Frontal cortex (tissue), 4 donors: ENCODE results near the gene SERTAD4. TPM values are rescaled to one million over a fixed set of nuclear protein-coding genes. Genes with fewer than 3 reads are reported as not detected.

ENCODE experiments used
- DNase-seq, 2 donors: peaks; one replicate each; pipeline ENCODE4 v3.0.0; 2012; ENCODE audit warnings: low spot score in 2 of 2
- FAIRE-seq: peaks from 2 replicates; lab custom pipeline; 2012; peaks lifted over from hg19 to GRCh38; lab: Jason Lieb, UNC
- total RNA-seq: library from RNA; depleted of rRNA; stranded (reverse); fragments of >200 nt; gene quantifications from one replicate; pipeline ENCODE4 v1.2.3, GENCODE V29; 2014
- donor health status: control.
- donor health status: control.
- donor health status: control.

SERTAD4 gene
- total RNA-seq, 1 donor from 2014 or later: 13.5 TPM

DNA sequence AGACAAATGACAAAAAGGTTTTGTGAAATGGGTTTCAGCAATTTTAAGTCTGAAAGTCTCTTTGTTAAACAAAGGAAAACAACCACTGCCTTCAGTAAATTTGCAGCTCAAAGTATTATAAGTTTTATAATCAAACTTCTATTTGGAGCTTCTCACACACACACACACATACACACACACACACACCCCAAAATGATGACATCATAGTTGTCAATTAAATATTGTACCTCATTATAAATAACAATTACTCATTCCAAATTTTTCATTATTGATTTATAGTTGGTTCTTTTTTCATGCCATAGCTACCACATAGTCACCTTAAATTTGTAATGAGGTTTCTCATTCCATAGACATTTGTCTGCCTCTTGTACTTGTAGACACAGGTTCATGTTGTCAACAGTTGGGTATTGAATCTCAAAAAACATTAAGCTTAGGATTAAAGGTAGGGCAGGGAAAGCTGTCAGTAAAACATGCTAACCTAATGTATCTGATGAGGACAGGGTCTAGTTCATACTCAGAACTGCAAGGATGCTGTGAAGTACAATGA is 2.4 kb upstream of the SERTAD4 start:
- DNase-seq: no peak
- FAIRE-seq: no peak

DNA sequence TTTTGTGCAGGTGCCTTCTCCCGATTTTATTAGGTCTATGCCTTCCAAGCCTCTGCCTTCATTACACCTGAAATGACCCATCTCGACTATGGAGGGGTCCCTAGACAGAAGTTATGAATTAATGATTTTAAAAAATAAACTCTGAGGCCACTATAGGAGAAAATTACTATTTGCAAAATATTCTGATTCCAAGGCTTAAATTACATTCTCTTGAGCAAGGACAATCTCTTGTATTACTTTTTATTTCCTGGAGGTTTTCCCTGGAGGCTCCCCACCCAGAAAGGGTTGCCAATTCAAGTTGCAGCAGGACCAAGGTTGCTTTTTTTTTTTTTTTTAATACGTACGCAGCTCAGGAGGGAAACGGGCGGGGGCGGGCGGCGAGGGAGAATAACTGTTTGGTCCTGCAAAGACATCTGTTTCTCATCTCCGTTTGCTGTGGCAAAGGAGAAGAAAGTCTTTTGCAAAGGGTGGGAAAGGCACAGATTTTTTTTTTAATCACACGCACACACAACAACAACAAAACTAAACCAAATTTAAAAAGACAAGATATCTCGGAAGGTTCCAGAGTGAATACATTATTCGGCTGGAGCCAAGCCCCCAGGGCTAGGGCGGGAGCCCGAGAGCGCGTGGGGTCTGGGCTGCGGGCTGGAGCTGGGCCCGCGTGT is 618 bp upstream of the SERTAD4 start:
- no peak for DNase-seq
- no peak for FAIRE-seq

DNA sequence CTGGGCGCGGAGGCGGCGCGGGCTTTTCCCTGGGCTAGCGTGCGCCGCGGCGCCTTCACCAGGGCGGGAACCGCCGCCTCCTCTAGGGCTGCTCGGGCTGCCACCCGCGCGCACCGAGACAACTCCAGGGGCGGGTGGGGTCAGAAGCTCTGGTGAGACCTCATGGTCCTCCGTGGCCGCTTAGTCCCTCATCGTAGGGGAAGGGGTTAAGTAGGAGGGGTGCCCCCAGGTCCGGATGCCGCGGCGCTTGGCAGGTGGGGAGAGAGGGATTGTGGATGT is 559 bp downstream of the SERTAD4 start:
- DNase-seq: peak; percentile 35 to 44
- FAIRE-seq: no peak

DNA sequence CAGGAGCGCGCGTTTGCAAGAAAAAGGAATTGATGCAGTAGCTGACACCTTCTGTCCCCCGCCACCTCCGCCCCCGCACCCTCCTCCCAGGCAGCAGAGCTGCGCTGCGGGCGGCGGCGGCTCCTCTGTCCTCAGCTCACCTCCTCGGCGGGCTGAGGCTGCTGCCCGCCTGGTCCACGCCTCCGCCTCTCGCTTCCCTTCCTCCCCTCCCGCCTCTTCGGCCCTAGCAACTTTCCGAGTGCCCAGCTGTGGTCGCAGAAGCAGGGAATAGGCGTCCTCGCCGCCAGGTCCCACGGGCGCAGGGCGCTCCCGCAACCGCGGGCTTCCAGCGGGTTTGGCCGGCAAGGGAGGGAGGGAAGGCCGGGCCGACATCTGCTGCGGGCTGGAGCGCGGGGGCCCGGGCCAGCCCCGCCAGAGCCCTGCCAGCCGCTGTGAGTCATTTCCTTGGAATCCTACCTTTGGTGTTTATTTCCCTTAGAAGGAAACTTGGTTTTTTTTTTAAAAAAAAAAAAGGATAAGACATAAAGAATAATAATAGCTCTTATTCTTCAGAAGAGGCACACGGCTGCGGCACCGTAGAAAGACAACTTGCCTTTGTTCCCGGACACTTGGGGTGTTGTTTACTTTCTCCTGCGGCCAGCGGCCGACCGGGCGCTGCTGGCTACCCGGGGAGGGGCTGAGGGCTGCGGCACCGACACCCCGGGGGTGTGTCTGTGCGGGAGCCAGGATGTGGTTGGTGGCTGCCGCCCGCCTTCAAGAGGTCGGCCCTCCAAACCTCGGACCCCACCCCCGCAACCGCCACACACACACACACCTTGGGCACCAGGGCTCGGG is 1.1 kb downstream of the SERTAD4 start:
- DNase-seq (peak; percentile 51 to 58), FAIRE-seq (no peak)

DNA sequence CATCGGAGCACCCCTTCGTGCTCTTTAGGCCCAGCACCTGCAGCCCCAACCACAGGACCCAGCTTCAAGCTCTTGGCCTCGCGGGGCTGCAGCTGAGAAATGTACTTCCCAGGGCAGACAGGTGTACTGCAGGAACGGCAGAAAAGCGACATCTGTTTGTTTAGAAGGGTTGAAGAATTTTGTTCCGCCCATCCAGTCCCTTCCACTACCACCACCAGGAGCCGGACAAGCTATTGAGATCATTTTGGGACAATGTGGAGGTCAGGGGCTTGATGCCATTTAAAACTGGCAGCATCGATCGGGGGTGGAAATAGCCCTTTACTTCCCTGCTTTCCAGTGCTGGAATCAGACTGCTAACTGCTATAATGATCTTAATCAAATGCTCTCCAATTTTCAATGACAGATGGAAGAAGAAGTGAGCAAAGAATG is 1.7 kb downstream of the SERTAD4 start:
- DNase-seq (no peak), FAIRE-seq (no peak)

DNA sequence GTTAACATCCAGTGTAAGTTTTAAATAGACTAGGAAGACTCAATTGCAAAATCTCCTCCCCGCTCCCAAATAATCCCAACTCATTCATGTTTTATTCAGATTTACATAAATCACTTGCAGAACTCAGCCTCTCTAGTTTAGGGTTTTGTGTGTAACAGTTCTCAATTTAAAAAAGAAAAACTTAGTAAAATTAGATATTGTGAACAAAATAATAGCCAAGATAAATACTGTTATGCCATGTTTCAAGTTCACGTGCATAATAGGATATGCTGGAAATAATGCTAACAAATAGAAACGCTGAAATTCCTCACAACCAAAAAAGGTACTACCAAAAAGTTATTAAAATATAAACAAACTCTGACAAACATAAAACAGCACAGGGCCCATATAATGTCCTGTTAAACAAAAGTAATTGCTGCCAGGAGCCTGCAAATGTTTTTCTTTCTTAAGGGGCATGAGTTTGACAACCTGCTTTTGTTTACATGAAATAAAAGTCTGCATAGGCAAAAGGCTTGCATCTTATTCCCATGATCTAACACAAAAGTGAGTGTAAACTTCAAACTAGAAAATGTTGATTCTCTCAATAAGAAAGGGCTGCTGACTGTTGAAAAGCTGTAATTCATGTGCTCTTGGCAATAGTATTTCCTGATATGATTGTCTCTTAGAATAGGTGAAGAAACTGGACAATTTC is 2.9 kb downstream of the SERTAD4 start:
- no peak for FAIRE-seq

DNA sequence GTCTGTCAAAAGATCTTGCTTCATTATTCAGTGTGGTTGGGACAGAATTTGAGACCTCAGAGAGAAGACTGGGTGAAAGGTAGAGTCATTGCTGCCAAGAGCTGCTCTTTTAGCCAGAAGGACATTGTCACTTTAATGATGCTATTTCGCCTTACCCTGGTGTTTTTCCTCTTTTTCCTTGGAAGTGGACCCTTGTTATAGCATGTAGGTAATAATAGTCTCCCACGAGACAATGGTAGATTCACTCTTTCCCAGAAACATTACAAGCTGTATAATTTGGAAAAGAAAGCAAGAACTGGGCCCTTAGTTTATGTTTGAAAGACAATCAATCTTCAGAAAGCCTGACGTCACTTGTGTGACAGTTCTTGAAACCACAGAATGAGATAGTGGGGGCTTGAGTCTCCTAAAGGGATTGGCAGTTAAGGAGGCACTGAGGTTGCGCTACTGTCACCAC is 3.8 kb downstream of the SERTAD4 start:
- FAIRE-seq (no peak), DNase-seq (no peak)

More for the DNA sequence above, 2.9 kb downstream of the SERTAD4 start:
- no peak for DNase-seq

DNA sequence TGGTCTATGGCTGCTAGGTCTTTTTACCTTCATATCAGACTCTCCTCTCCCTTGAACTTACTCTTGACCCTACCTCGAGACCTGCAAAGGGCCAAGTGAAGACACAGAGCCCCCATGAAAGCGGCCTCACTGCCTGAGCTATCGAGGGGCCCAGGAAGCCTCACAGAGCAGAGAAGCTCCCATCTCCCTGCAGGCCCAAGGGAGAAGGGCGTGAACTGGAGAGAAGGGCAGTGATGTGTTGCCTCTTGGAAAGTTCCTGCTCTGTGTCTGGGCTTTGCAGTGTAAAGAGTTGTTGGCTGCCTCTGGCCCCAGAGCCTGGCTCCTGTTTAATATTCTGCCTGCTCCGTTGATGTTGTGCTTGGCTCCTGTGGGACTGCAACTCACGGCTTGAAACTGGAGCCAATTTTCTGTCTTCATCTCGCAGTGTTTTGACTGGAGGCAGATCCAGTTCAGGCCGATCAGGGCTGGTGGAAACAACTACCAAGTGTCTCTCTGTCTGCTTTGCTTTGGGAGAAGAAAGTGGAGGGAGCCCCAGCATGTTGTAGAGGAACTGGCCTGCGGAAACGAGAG is 4.3 kb downstream of the SERTAD4 start:
- FAIRE-seq (no peak), DNase-seq (peak in 1 of 2 donors; percentile 20)

DNA sequence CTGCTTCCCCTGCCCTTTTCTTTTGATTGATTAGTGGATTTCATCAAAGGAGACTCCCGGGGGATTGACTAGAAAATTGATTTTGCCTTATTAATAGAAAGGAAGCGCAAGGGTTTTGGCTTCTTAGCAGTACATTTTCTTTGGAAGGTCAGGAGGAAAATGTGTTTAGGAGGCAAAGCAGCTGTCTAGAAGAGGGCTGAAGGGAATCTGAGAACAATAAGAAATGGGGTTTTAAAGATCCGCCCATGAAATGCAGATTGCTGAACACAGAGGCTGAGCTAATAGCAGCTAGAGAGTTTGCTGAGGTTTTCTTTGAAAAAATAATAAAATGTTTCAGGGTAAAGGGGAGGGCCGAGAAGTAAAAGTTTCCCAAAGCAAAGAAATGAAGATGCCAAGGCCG is 4.9 kb downstream of the SERTAD4 start:
- DNase-seq (no peak), FAIRE-seq (no peak)

DNA sequence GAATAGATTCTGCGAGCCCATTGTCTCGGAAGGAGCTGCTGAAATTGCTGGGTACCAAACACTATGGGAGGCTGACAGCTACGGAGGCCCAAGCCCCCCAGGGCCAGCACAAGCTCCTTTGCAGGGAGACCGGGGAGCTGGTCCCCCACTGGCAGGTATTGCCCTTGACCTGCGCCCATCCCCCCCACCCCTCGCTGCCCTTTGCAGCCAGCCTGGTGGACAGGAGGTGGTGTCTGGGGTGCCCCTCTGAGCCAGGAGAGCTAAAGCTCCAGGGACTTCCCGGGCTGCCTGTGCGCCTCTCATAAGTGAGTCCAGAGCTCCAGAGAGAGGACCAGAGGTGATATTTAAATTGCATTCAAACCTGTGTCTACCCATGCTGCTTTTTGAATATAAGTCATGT is 5.4 kb downstream of the SERTAD4 start:
- FAIRE-seq (no peak), DNase-seq (no peak)

DNA sequence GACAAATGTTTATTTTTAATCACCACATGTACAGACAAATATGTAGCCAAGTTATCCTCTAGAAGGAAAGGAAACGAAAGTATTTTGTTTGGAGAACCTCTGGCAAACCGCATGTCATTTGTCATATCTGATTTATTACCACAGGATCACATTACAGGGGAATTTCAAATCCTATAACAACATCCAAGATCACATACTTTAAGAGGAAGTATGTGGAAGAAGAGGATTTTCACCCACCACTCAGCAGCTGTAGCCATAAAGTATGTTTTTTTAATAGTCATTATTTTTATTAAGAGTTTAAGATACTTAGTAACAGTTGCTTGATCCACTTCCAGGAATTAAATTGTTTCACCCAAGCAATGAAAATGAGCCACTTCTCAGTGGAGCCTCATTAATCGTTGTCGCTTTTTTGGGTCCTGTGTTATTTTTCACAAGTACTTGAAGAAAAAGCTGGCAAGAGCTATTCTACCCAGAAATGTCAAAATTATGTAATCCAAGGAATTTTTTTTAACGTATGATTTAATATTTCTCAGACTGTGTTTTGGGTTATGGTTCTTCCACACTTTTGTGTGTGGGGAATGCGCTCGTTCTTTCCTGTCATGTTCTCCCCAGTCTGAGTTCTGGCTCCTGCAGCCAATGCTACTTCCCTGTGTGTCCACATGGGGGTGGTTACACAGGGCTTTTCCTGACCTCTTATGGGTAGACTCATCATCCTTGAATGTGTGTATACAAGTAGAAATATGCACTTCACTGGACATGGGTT is 6.9 kb downstream of the SERTAD4 start:
- DNase-seq (no peak), FAIRE-seq (peak; percentile 3)

DNA sequence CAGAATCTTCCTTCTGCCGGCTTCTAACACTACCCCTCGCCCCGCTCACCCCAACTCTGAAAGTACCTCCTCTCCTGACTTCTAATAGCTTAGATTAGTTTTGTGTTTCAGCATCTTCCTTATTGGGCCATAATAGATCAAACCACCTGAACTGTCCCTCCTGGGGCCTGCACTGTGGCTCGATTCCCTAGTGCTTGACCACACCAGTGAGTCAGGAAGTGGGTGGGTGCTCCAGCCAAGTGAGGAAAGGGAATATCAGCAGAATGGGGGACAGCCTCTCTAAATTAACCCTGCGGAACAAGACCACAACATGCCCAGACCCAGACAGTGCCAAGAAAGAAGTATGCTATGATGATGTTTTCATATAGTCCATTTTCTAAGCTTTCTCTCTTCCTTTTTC is 8.5 kb downstream of the SERTAD4 start:
- DNase-seq (no peak), FAIRE-seq (no peak)

DNA sequence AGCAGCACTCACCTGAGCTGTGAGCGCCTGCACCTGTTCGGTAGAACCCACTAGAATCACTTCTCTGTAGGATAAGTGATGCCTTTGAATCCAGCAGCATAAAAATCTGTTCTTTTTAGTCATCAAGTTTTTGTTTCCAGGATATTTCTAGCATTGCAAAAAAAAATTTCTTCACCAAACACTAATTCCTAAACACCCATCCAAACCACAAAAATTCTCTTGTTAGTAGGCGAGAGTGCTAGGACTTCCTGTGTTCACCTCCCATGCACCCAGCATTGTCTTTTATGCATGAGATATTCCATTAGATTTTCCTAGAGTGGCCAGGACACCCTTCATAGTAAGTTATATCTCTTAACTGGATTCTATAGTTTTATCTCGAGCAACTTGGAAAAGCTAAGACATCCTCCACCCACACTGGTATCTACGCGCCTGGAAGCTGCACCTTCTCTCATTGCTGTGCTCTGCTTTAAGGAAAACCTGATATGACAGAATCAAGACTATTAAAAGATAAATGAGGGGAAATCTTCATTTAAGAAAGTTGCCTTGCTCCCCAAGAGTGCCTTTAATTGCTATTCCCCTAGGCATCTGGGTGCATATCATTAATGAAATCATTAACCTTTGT is 12.3 kb downstream of the SERTAD4 start:
- DNase-seq (no peak), FAIRE-seq (no peak)

DNA sequence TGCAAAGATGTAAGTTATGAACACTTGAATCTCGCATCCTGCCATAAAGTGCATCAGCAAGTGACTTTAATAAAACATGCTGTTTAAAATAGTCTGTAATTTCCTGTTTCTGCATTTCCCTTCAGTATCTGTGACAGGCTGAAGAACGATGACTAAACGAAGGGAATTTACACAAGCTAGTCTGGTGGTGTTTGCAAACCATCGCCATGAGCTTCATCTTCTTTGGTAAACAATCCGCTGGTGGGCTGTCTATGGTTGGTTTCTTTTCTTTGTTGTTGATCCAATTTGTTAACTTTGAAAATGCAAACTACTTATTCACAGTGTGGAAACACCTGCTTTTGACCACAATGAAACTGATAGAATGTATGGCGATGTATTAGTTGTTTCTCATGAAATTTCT is 13.9 kb downstream of the SERTAD4 start:
- FAIRE-seq (no peak), DNase-seq (no peak)

DNA sequence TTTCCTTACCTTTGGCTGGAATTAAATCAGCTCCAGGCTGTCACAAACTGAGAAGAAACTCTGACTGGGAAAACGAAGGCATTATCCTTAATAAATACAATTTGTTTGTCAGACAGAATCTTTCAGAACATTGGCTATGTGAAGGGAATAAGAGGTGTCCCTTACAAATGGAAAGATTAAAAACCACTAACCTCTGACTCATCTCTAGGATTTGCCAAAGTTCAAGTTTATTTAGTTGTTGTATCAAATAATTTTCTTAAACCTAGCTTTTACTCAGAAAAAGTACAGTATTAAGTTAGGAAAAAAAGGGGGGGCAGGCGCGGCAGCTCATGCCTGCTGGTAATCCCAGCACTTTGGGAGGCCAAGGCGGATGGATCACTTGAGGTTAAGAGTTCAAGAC is 15.7 kb downstream of the SERTAD4 start:
- DNase-seq: no peak

DNA sequence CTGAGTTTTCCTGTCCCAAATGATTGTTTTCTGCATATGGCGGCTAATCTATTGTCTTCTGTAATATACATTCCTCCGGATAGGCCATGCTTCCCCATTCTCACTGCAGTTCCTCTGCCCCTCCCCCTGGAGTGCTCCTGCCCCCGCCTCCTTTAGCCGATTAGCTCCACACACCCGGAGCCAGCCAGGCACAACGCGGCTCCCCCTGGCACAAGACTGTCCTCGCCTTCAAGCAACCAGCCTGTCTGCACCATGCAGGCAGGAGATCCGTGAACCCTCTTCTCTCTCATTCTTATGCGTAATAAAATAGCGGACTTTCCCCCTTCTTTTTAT is 18.0 kb downstream of the SERTAD4 start:
- DNase-seq (peak; percentile 48 to 62), FAIRE-seq (no peak)

More for the DNA sequence above, 15.7 kb downstream of the SERTAD4 start:
- FAIRE-seq: no peak

DNA sequence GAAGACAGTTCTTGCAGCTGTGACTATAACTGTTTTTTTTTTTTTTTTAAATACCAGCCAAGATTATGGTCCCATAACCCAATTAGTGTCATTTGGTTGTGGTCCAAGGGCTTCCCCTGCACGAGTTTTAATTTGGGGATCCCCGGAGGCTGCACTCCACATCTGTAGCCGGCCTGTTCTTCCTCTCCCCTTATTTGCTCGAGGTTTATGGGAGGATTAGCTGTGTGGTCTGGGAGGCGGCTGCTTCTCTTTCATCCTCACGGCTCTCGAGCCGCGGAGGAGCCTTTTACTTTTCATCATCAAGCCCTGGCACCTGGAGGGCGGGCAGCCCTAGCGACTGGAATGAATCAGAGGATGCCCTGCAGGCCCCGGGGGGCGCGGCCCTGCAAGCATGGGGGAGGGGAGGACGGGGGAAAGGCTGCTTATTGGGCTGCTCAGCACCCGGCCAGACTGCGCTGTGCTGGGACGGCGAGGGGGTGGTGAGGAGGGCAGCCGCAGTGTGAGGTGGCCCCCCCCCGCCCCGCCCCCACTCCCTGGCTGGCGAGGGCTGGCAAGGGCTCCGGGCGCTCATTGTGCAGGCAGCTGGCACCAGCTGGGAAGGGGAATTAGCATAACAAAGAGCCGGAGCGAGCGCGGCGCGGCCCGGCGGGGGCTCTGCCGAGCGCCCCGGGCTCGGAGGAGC is 18.5 kb downstream of the SERTAD4 start:
- DNase-seq (peak; percentile 85 to 91), FAIRE-seq (no peak)

DNA sequence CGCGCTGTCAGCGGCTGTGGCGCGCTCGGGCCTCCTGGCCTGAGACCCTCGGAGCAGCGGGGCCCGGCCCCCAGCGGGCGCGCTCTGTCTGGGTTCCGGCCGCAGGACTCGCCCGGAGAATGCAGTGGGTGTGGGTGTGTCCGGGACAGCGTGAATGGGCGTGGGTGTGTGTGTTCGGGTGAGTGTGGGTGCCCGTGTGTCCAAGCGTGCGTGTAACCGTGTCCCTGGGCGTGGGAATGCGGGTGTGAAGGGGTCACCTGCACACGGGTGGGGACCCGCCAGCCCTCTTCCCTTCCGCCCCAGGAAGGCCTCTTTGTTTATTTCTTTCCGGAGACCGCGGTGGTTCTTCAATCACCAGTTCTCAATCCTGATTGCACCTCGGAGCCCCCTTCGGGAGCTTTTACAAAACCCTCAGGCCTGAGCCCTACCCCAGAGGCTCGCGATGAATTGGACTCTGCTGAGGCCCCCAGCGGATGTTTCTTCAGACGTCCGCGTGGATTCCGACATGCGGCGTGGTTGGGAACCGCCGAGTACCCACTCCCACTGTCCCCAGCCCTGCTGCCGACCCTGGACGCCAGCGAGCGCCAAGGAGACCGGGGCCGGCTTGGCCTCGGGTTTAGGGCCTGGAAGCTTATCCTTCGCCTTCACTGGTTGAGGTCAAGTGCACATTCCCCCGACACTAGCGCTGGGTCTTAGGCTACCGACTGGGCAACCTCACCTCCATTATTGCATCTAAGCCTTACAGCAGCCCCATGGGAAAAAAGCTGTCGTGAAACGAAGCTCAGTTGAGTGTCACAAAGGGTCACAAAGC is 19.3 kb downstream of the SERTAD4 start:
- FAIRE-seq: no peak
- DNase-seq: peak in 1 of 2 donors; percentile 42
